Activated CD4-positive, alpha-beta T cell treated with anti-CD3 and anti-CD28 coated beads, Interleukin-2, amount 10 ng/mL, durations not matched to agents 7 days and 5 days (primary cell): ENCODE results near the gene MRFAP1L1. TPM values are rescaled to one million over a fixed set of nuclear protein-coding genes. Genes with fewer than 3 reads are reported as not detected.
A peak's percentile ranks its signal among the peaks of the same experiment; 100 is the strongest.
"Not testable (repeated sequence)": the region's sequence is repeated elsewhere in the genome, so short reads cannot be mapped to it uniquely, and the experiment has no call there.

Experiments
- CTCF ChIA-PET: fragments of 350-600 bp; sonication (Branson Sonifier 250); formaldehyde crosslinking; loops from one replicate; lab custom pipeline; 2021; ENCODE audit warnings: antibody characterized with exemption; lab: Charles Lee
- POLR2A ChIA-PET: fragments of 350-600 bp; sonication (Branson Sonifier 250); formaldehyde crosslinking; loops from one replicate; lab custom pipeline; 2021; ENCODE audit warnings: antibody characterized with exemption; lab: Charles Lee
- DNase-seq: peaks from one replicate; pipeline ENCODE4 v3.0.0-alpha.2; 2020
- H3K27ac Mint-ChIP-seq: one replicate; pipeline ENCODE4 v1.8.0; 2021; ENCODE audit warnings: mild to moderate bottlenecking, moderate library complexity, mixed read lengths
- H3K27me3 Mint-ChIP-seq: one replicate; pipeline ENCODE4 v1.8.0; 2021; ENCODE audit warnings: mixed read lengths
- H3K36me3 Mint-ChIP-seq: one replicate; pipeline ENCODE4 v1.8.0; 2021; ENCODE audit warnings: low read depth, mixed read lengths
- H3K4me1 Mint-ChIP-seq: one replicate; pipeline ENCODE4 v1.8.0; 2021; ENCODE audit warnings: mixed read lengths
- H3K4me3 Mint-ChIP-seq: one replicate; pipeline ENCODE4 v1.8.0; 2021; ENCODE audit warnings: mild to moderate bottlenecking, moderate library complexity, mixed read lengths
- H3K9me3 Mint-ChIP-seq: one replicate; pipeline ENCODE4 v1.8.0; 2021; ENCODE audit warnings: mixed read lengths
- total RNA-seq, 2 experiments: library from RNA; stranded (reverse); gene quantifications; one replicate each; pipeline ENCODE4 v1.2.3, GENCODE V29; 2021

Gene MRFAP1L1
- total RNA-seq = 10 to 100 TPM; 74.5 to 74.9 TPM

- DNase-seq = peak; percentile 97
- ChIA-PET CTCF (interaction anchor here (0.6 to 2.2 kb wide), 8 partner anchors 8 to 334 kb away, joined by 3 to 9 read pairs (median 4); partner anchors contain the start of gene TADA2B), POLR2A (interaction anchor here (0.9 to 1.0 kb wide), 3 partner anchors 10 to 36 kb away, joined by 3 to 5 read pairs (median 5); a partner anchor contains a TSS)
- peak within 1 kb of the TSS; percentile 99 for H3K4me3 Mint-ChIP-seq
- peaks cover 3% of the 10 kb centered on the region for H3K9me3 Mint-ChIP-seq
- H3K4me1 Mint-ChIP-seq = peaks cover 54% of the 10 kb centered on the region
- H3K27me3 Mint-ChIP-seq = no peaks in the 10 kb centered on the region
- peak within 1 kb of the TSS; percentile 98 for H3K27ac Mint-ChIP-seq
- H3K36me3 Mint-ChIP-seq = peaks cover 51% of the 10 kb centered on the region
Observed at GRCh38 chr4:6709230-6710114, at the start of gene MRFAP1L1. TSS of gene MRFAP1L1 (minus strand) at chr4:6709865. CDS start at chr4:6709629, 236 bp downstream.

DNA sequence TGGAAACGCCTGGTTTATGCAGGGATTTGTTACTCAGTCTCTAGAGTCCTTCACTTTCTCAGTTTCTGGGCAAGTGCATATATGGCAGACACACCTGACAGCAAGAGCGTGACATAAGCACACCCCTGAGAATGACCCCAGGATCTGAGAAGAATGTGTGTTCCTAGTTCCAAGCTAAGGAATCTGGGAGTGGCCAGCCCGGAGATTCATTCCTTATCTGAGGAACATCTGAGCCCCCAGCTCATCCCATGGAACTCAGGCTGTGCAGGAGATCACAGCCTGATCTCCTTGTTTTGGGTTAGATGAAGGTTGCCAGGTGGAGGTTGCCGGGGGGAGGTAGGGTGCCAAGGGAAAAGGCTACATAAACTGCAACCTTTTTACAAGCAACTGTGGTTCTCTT lies 49.1 kb upstream of the MRFAP1L1 start:
- POLR2A ChIA-PET = no interaction called here
- H3K27ac Mint-ChIP-seq = no peak overlapping the region
- H3K27me3 Mint-ChIP-seq = no peaks in the 10 kb centered on the region
- no peak overlapping the region for H3K4me3 Mint-ChIP-seq
- no peaks in the 10 kb centered on the region for H3K9me3 Mint-ChIP-seq
- no peaks in the 10 kb centered on the region for H3K4me1 Mint-ChIP-seq
- no peak for DNase-seq
- CTCF ChIA-PET = interaction anchor here (0.7 to 1.3 kb wide), 2 partner anchors 10 to 27 kb away, joined by 3 to 6 read pairs; no protein-coding TSS in a partner anchor
- no peaks in the 10 kb centered on the region for H3K36me3 Mint-ChIP-seq

GRCh38 chr4:6756345-6756744 lies 46.7 kb upstream of the MRFAP1L1 start:
- CTCF ChIA-PET, H3K27me3 Mint-ChIP-seq, POLR2A ChIA-PET, DNase-seq, H3K27ac Mint-ChIP-seq, H3K4me3 Mint-ChIP-seq, H3K36me3 Mint-ChIP-seq, H3K4me1 Mint-ChIP-seq, H3K9me3 Mint-ChIP-seq: not testable (repeated sequence)

DNA sequence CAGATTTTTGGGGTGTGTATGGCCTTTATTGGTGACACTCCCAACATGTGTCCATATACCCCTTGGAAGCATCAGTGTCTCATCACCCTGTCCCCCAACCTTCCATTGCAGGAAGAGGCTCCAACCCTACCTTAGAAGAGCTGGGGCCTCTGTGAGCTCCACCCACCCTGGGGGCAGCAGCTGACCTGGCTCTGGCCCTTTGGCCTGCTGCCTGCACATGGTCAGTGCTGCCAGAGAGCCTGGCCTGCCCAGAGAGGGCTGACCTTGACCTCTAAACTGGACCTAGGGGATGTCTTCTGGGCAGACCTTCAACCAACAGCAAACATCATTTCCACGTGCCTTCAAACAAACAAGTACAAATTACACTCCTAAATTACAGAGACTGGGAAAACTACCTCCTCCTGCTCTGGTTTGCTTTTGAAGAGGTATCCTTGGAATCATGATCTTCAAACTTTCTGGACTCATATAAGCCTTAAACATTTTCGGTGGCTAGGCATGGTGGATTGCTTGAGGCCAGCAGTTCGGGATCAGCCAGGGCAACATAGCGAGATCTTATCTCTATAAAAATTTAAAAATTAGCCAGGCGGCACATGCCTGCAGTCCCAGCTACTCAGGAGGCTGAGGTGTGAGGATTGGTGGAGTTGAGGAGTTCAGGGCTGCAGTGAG lies 45.6 kb upstream of the MRFAP1L1 start:
- no peak overlapping the region for H3K27ac Mint-ChIP-seq
- H3K4me1 Mint-ChIP-seq = peaks cover 11% of the 10 kb centered on the region
- no peaks in the 10 kb centered on the region for H3K9me3 Mint-ChIP-seq
- H3K27me3 Mint-ChIP-seq = no peaks in the 10 kb centered on the region
- ChIA-PET POLR2A (no interaction called here), CTCF (interaction anchor here (0.6 to 0.7 kb wide), 2 partner anchors 38 to 115 kb away, joined by 3 read pairs; partner anchors contain the start of gene MRFAP1)
- no peak for DNase-seq
- H3K36me3 Mint-ChIP-seq = no peaks in the 10 kb centered on the region
- H3K4me3 Mint-ChIP-seq = no peak overlapping the region

DNA sequence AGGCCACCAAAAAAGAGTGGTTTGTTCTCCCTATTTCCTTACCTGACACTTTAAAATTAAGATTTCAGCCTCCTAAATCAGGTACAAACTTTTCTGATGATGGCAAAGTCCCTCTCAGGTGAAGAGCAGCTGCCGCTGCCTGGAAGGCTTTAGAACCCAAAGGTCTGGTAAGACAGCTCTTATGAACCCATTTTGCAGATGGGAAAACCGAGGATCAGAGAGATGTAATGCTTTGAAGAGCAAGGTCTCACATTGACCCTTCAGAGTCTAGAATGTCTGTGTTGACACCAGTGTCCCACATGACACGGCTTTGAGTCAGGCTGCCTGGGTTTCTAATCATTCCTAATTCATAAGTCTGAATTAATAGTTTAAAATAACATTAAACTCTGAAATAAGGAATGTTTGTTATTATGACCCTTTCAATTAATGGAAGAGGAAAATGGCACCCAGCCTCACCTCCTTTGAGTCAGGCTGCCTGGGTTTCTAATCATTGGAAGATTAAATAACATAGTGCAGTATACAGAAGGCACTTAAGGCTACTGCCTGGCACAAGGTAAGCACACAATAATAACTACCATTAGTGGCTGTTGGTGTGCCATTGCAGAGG lies 44.9 kb upstream of the MRFAP1L1 start:
- no peaks in the 10 kb centered on the region for H3K36me3 Mint-ChIP-seq
- ChIA-PET POLR2A (no interaction called here), CTCF (no interaction called here)

DNA sequence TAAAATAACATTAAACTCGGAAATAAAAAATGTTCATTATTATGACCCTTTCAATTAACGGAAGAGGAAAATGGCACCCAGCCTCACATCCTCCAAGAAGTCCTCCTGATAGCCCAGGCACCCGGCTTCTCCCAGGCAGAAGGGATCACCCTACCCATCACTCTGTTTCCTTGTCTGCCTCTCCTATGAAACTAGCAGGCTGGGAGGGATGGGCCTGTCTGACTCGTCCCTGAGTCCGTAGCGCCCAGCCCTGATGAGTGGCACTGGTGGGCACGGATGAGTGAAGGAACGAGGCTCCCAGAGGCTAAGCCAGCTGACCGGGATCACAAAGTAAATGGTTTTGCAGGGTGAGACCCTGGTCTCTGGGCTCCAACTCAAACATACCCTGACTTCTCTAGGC lies 44.2 kb upstream of the MRFAP1L1 start:
- H3K9me3 Mint-ChIP-seq = no peaks in the 10 kb centered on the region
- H3K27ac Mint-ChIP-seq = no peak overlapping the region
- no peak overlapping the region for H3K4me3 Mint-ChIP-seq
- ChIA-PET POLR2A (no interaction called here), CTCF (no interaction called here)
- DNase-seq = no peak
- no peaks in the 10 kb centered on the region for H3K36me3 Mint-ChIP-seq
- no peaks in the 10 kb centered on the region for H3K27me3 Mint-ChIP-seq
- peaks cover 11% of the 10 kb centered on the region for H3K4me1 Mint-ChIP-seq

More for the DNA sequence above, 44.9 kb upstream of the MRFAP1L1 start:
- Mint-ChIP-seq H3K9me3 (no peaks in the 10 kb centered on the region), H3K4me3 (no peak overlapping the region), H3K27ac (no peak overlapping the region), H3K4me1 (peaks cover 11% of the 10 kb centered on the region), H3K27me3 (no peaks in the 10 kb centered on the region)
- no peak for DNase-seq

- ChIA-PET POLR2A (no interaction called here), CTCF (no interaction called here)
- DNase-seq = no peak
- no peak overlapping the region for H3K27ac Mint-ChIP-seq
- peaks cover 11% of the 10 kb centered on the region for H3K4me1 Mint-ChIP-seq
- H3K27me3 Mint-ChIP-seq = no peaks in the 10 kb centered on the region
- H3K4me3 Mint-ChIP-seq = no peak overlapping the region
- no peaks in the 10 kb centered on the region for H3K36me3 Mint-ChIP-seq
- H3K9me3 Mint-ChIP-seq = no peaks in the 10 kb centered on the region
Observed at GRCh38 chr4:6753103-6753560, 43.5 kb upstream of the MRFAP1L1 start.

DNA sequence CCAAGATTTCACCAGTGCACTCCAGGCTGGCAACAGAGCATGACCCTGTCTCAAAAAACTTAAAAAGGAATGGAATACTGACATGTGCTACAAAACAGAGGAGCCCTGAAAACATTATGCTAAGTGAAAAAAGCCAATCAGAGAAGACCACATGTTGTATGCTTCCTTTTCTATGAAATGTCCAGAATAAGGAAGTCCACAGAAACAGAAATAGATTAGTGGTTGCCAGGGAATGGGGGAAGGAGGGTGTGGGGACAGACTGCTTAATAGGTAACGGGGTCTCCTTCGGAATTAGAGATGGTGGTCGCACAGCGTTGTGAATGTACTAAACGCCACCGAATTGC lies 42.8 kb upstream of the MRFAP1L1 start:
- Mint-ChIP-seq H3K36me3 (no peaks in the 10 kb centered on the region), H3K27me3 (no peaks in the 10 kb centered on the region), H3K4me1 (peaks cover 11% of the 10 kb centered on the region), H3K27ac (no peak overlapping the region), H3K4me3 (no peak overlapping the region), H3K9me3 (no peaks in the 10 kb centered on the region)
- POLR2A ChIA-PET = no interaction called here
- DNase-seq = no peak
- CTCF ChIA-PET = no interaction called here

DNA sequence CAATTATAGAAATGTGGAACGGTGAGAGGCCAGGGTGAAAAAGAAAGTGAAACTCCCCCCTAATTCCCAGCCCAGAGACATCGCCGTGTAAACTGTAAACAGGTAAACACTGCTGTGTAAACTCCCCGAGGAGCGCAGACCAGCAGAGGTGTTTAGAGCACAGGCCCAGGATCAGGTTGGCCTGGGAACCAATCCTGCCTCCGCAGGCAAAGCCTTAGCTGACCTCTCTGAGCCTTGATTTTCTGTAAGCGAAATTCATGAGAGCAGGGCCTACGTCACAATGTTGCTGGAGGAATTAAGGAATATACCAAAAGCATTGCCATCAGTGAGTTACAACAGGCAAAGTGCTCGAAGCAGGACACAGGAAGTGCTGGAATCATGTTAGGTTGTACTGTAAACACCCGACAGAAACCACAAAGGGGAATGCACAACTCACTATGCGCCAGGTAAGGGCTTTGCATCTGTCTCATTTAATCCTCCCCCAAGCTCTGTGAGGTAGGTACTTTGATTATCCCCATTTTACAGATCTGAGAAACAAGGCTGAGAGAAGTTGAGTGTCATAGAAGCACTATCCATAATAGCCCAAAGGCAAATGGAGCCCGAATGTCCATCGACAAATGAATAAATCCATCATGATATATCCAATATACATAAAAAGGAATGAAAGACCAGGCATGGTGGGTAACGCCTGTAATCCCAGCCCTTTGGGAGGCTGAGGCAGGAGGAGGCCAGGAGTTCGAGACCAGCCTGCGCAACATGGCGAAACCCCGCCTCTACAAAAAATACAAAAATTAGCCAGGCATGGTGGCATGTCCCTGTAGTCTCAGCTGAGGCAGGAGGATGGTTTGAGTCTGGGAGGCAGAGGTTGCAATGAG lies 42.2 kb upstream of the MRFAP1L1 start:
- H3K4me1 Mint-ChIP-seq = peaks cover 11% of the 10 kb centered on the region
- no peaks in the 10 kb centered on the region for H3K36me3 Mint-ChIP-seq
- no peaks in the 10 kb centered on the region for H3K9me3 Mint-ChIP-seq
- POLR2A ChIA-PET = no interaction called here
- peak; percentile 15 for DNase-seq
- H3K4me3 Mint-ChIP-seq = peak overlapping the region; percentile 50
- H3K27me3 Mint-ChIP-seq = no peaks in the 10 kb centered on the region
- peak overlapping the region; percentile 87 for H3K27ac Mint-ChIP-seq
- CTCF ChIA-PET = interaction anchor here (1.1 kb wide), 1 partner anchor 15 kb away, joined by 3 read pairs; no protein-coding TSS in a partner anchor

DNA sequence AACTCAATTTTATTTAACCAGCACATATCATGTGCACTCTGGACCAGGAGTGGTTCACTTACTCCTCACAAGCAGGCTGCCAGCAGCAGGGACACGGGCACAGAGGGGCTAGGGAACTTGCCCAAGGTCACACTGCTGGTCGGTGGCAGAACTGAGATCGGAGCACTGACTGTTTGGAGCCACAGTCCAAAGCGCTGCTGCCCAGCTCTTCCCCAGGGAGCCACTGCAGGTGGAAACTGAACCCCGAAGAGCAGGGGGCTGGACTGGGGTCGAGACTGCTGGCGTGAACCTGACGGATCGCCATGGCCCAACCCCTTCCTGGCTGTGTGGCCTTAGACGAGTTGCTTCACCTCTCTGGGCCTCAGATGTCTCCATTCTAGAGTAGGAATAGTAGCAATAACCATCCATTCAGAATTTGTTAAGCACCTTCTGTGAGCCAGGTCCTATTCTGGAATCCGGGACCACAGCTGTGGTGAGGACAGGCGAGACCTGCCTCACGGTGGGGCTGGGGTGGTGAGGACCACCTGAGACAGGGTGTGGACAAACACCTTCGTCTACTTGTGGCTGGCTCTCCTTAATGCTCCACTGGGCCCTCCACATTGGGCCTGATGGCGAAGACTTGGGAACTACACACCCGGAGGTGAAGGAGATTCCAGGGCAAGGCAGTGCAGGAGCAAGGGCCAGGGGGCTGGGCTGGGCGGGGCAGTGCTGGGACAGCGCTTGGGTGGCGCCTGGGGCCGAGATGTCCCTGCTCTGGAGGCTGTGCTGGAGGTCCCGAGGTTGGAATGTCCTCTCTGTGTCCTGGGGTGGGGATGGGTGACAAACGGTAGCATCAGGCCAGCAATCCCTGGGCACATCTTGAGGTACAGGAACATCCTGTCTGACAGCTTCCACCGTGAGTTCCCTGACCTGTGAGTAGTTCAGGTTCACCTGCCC lies 40.9 kb upstream of the MRFAP1L1 start:
- no peak for DNase-seq
- Mint-ChIP-seq H3K27ac (no peak overlapping the region), H3K4me3 (no peak overlapping the region), H3K27me3 (no peaks in the 10 kb centered on the region), H3K9me3 (no peaks in the 10 kb centered on the region), H3K36me3 (no peaks in the 10 kb centered on the region), H3K4me1 (peaks cover 11% of the 10 kb centered on the region)
- ChIA-PET CTCF (interaction anchor here (0.6 to 1.8 kb wide), 3 partner anchors 27 to 1056 kb away, joined by 3 to 4 read pairs (median 3); no protein-coding TSS in a partner anchor), POLR2A (no interaction called here)
